Fibroblast of mammary gland (primary cell): ENCODE results near the gene POC5.
A peak's percentile ranks its signal among the peaks of the same experiment; 100 is the strongest.

Experiments
- DNase-seq: peaks from one replicate; pipeline ENCODE4 v3.0.0-alpha.2; 2010; ENCODE audit warnings: low read depth
- H3K4me3 ChIP-seq: 2 replicates; pipeline ENCODE4 v1.5.1; 2011; ENCODE audit warnings: low read depth, mild to moderate bottlenecking, low read length, moderate library complexity; ENCODE audit not compliant: control insufficient read depth
- CTCF ChIP-seq: conservative IDR thresholded peaks from 2 replicates; pipeline ENCODE4 v1.5.1; 2011; ENCODE audit warnings: low read depth, low read length, inconsistent platforms; ENCODE audit not compliant: control insufficient read depth, insufficient read depth

POC5 gene

GRCh38 chr5:75653521-75653920 lies 63.7 kb downstream of the POC5 start:
- no peak for DNase-seq
- no peak overlapping the region for H3K4me3 ChIP-seq
- no peak for TF ChIP-seq CTCF

GRCh38 chr5:75651575-75652238 lies 65.5 kb downstream of the POC5 start:
- TF ChIP-seq CTCF, result no peak
- H3K4me3 ChIP-seq, result no peak overlapping the region
- no peak for DNase-seq

- TF ChIP-seq CTCF, result no peak
These were observed 68.5 kb downstream of the POC5 start for GRCh38 chr5:75648712-75649111.

GRCh38 chr5:75640826-75641225 lies 76.4 kb downstream of the POC5 start:
- no peak for DNase-seq
- H3K4me3 ChIP-seq, result no peak overlapping the region
- TF ChIP-seq CTCF, result no peak

More at GRCh38 chr5:75648712-75649111, 68.5 kb downstream of the POC5 start:
- no peak for DNase-seq
- no peak overlapping the region for H3K4me3 ChIP-seq

- H3K4me3 ChIP-seq, result no peak overlapping the region
- DNase-seq, result peak; percentile 76
- TF ChIP-seq CTCF, result no peak
These were observed 76.8 kb downstream of the POC5 start for GRCh38 chr5:75640395-75640794.

GRCh38 chr5:75639535-75640311 lies 77.5 kb downstream of the POC5 start:
- no peak for DNase-seq
- no peak overlapping the region for H3K4me3 ChIP-seq
- TF ChIP-seq CTCF, result no peak
